Islet of Langerhans (tissue), 1 donor: ENCODE measurements around the gene PCSK5.

ENCODE experiments used
- FAIRE-seq: peaks from one replicate; lab custom pipeline; 2011; peaks lifted over from hg19 to GRCh38; lab: Jason Lieb, UNC

Gene PCSK5

DNA sequence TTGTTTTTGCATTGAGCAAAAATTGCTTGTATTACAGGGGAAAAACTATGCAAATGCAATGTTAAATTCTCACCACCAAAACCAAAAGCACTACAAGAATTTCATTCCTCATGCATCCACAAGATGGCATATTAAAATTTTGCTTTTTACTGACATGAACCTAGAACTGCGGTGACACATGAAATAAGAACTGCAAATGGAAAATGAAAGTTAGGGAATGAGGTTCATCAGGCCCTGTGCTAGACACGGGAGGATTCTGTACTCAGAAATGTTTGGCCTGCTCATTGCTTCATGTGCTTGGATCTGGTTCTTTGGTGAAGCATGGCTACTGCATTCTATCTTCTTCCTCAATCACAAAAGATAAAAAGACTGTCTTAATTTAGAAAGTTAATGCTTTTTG is 512.9 kb downstream of the PCSK5 start:
- peak; percentile 98 for FAIRE-seq

DNA sequence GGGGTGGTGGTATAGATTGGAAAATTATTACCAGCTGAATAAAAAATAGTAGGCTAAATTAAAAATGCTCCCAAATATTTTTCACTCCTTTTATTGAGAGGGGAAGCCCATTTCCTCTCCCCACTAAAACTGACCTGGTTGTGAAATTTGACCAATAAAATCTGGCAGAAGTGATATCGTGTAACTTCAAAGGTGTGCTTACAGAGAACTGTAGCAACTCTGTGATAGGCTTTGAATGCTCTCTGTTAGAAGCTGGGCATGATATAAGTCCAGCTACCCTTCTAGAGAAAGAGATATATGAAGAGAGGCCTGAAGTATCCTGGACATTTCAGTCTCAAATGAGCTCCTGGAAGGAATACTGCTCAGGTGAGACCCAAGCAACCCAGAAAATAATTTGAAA is 513.9 kb downstream of the PCSK5 start:
- no peak for FAIRE-seq

DNA sequence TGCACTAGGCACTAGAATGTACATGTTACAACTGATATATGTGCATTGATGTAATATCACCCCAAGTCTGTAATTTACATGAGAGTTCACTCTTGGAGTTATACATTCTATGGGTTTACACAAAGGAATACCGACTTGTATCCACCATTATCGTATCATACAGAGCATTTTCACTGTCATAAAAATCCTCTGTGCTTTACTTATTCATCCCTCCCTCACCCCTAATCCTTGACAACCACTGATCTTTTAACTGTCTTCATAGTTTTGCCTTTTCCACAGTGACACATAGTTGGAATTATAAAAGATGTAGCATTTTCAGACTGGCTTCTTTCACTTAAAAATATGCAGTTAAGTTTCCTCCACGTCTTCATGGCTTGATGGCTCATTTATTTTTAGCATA is 514.9 kb downstream of the PCSK5 start:
- FAIRE-seq = no peak

DNA sequence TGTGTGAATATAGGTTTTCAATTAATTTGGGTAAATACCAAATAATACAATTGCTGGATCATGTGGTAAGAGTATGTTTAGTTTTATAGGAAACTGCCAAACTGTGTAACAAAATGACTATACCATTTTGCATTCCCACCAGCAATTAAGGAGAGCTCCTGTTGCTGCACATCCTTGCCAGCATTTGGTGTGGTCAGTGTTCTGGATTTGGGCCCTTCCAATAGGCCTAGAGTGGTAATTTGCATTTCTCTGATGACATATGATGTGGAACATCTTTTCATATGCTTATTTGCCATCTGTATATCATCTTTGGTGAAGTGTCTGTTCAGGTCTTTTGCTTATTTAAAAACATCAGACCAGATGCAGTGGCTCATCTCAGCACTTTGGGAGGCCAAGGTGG is 515.4 kb downstream of the PCSK5 start:
- no peak for FAIRE-seq
